Mesodermal cell (in vitro differentiated cells): ENCODE results near the gene PUDP.
"Not testable (repeated sequence)": the region's sequence is repeated elsewhere in the genome, so short reads cannot be mapped to it uniquely, and the experiment has no call there.

Experiments used
- H3K27ac ChIP-seq: 2 replicates; pipeline ENCODE4 v1.7.0; 2013; ENCODE audit warnings: mild to moderate bottlenecking, low read depth, low read length, moderate library complexity; ENCODE audit not compliant: severe bottlenecking
- H3K36me3 ChIP-seq: 2 replicates; pipeline ENCODE4 v1.7.1; 2013; ENCODE audit warnings: mild to moderate bottlenecking, low read length, moderate library complexity; ENCODE audit not compliant: control insufficient read depth, insufficient read depth
- H3K4me1 ChIP-seq: one replicate; pipeline ENCODE4 v1.7.1; 2013; ENCODE audit warnings: mild to moderate bottlenecking, low read length; ENCODE audit not compliant: insufficient read depth, control insufficient read depth, poor library complexity, severe bottlenecking
- H3K4me3 ChIP-seq: 2 replicates; pipeline ENCODE4 v1.7.0; 2013; ENCODE audit warnings: low read length, control low read depth, mild to moderate bottlenecking; ENCODE audit not compliant: insufficient read depth, poor library complexity, severe bottlenecking; ENCODE audit errors: extremely low read depth
- H3K9me3 ChIP-seq: 2 replicates; pipeline ENCODE4 v1.7.1; 2013; ENCODE audit warnings: mild to moderate bottlenecking, low read length, moderate library complexity; ENCODE audit not compliant: control insufficient read depth
- WGBS, 2 experiments: methylation state at CpG; one replicate each; pipeline ENCODE4 v1.1.5; 2013; ENCODE audit warnings: missing lambda C conversion rate in 2 of 2; ENCODE audit not compliant: insufficient coverage in 2 of 2; 5-methylcytosine and 5-hydroxymethylcytosine counted together

PUDP gene

DNA sequence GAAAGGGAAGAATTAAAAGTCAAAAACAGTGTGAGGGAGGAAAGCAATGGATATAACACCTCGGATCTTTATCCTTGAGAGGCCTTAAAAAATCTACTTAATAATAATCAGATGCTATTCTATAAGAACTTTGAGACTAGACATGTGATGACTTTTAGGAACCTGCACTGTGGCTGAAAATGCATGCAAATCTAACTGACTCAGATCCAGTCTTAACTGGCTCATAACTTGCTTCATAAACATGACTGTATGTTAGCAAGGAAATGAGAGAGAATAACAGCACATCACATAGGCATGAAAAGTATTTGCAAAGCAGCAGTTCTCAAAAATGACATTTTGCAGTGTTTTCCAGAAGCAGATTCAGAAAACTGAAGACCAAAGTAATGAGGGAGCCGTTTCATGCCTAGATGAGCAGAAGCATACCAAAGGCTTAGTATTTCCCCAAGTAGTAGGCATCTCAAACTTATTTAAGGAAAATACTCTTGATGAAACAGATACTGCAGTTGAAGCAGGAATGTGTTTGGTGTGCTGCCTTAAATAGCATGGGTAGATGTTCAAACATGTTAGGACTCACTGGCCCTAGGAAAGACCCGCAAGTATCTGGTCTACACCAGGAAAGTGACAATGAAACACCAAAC, 104.0 kb downstream of the PUDP start:
- H3K27ac ChIP-seq, H3K9me3 ChIP-seq, H3K36me3 ChIP-seq, H3K4me3 ChIP-seq, H3K4me1 ChIP-seq: not testable (repeated sequence)
- WGBS, 2 experiments, result no CpG with 5 or more reads among the region's 3 CpGs

DNA sequence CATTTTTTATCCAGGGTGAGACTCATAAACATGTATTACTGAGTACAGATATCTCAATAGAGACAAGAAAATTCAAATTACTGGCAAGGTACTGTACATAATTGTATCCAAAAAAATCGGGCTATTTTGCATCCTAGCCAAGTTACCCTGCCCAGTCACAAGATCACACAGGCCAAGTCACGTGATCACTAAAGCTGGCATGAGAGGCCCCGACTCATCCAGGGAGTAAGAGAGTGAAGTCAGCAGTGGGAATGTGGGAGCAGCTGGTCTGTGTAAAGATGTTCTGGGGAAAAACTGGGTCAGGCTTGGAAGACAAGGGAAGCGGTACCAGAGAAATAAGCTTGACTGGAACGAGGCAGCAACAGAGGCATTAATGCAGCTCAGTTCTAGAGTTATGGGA, 119.7 kb downstream of the PUDP start:
- Histone ChIP-seq H3K9me3 (no peaks in the 10 kb centered on the region), H3K27ac (no peak overlapping the region), H3K36me3 (no peaks in the 10 kb centered on the region), H3K4me1 (no peaks in the 10 kb centered on the region), H3K4me3 (no peak overlapping the region)
- WGBS, 2 experiments, result 100% methylated on average over 1 to 3 of the region's 5 CpGs

DNA sequence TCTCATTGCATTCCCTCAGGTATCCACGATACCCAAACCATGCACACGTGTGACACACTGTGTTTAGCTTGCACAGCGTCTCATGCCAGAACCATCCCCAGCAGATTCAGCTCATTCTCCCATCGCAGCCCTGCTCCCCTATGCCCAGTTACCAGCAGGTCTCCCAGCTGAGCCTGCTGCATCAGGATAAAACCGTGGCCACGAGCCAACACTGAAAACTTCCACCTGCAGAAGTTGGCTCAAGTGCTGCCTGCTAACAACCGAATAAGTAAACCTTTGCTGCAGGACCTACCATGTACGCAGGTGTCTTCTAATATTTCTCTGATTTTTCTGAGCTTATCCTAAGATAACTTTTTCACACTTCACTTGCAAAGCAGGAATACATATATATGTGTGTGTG, 120.9 kb downstream of the PUDP start:
- Histone ChIP-seq H3K27ac (no peak overlapping the region), H3K4me3 (no peak overlapping the region), H3K9me3 (no peaks in the 10 kb centered on the region), H3K36me3 (no peaks in the 10 kb centered on the region), H3K4me1 (no peaks in the 10 kb centered on the region)
- WGBS, 2 experiments, result 79 to 92% methylated on average over 2 to 4 of the region's 8 CpGs

DNA sequence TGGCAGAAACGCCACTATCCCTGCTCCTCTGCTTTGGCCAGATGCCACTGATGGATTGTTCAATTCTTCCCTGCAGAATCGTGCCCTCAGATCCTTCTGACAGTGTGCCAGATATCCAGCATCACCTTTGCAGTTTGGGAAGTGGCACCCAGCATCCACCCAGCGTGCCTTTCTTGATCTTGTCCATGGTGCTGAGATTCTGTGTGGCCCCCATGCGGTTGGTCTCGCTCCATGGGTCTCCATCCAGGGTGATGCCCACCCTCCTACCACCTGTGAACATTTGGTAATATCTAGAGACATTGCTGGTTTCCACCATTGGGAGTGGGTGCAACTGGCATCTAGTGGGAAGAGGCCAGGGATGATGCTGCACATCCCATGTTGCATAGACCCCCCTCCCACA, 121.6 kb downstream of the PUDP start:
- WGBS, 2 experiments, result 75 to 80% methylated on average over 1 to 3 of the region's 5 CpGs
- not testable (repeated sequence) for H3K36me3 ChIP-seq, H3K4me1 ChIP-seq, H3K27ac ChIP-seq, H3K9me3 ChIP-seq, H3K4me3 ChIP-seq

DNA sequence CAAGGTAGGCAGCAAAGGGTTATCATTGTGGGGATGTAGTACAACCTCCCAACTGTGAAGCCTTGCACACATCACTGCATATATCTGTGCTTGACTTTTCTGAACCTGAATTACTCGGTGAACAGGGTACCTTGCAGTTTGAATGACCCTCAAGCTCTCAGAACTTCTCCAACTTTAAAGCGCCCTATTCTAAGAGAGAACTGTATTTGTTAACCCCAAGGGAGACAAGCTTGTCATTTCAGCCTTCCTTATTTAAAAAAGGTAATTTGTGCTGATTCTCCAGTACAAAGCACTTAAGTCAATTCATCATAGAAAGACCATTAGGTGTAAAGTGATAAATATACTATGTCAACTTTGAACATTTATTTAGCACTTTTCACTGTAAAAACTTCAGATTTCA, 122.5 kb downstream of the PUDP start:
- no peaks in the 10 kb centered on the region for H3K9me3 ChIP-seq
- H3K27ac ChIP-seq, result no peak overlapping the region
- no peak overlapping the region for H3K4me3 ChIP-seq
- H3K4me1 ChIP-seq, result no peaks in the 10 kb centered on the region
- no peaks in the 10 kb centered on the region for H3K36me3 ChIP-seq
- WGBS, 2 experiments, result no CpG with 5 or more reads among the region's 2 CpGs

DNA sequence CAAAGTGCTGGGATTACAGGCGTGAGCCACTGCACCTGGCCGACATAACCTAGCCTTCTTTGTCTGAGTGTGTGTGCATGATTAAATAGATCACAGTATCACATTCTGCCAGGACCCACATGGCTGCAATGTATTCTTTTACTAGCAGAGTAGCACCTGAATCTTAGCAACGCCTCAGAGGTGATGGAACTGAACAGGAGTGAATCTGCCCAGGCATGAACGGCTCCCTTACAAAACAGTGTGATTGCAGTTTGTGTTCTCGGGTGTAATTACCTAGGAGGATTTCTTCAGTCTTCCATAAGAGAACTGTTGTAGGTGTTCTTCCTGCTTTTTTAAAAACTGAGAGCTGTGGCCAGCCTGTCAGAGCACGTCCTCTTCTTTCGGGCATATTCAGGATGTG, 123.1 kb downstream of the PUDP start:
- Histone ChIP-seq H3K4me1 (no peaks in the 10 kb centered on the region), H3K36me3 (no peaks in the 10 kb centered on the region), H3K27ac (no peak overlapping the region), H3K4me3 (no peak overlapping the region), H3K9me3 (no peaks in the 10 kb centered on the region)
- WGBS, 2 experiments, result 80 to 100% methylated on average over 1 of the region's 7 CpGs

DNA sequence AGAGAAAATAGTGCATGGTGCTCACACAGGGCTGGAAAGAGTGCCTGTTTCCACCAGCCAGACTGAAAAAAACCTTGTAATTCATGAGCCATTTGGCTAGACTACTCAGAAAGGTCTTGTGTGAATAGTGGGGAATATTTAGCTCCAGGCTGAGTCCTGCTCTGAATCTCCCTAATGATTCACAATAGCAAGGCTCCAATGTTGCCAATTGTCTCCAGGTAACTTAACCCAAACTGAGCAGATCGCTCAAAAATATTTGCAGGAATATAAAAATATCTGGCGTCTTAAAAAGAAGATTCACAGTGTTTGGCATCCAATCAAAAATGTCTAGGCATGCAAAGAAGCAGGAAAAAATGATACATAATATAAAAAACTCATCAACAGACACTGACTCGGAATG, 125.0 kb downstream of the PUDP start:
- not testable (repeated sequence) for H3K4me3 ChIP-seq, H3K9me3 ChIP-seq, H3K27ac ChIP-seq, H3K36me3 ChIP-seq, H3K4me1 ChIP-seq
- no CpG with 5 or more reads among the region's 3 CpGs for WGBS, 2 experiments

DNA sequence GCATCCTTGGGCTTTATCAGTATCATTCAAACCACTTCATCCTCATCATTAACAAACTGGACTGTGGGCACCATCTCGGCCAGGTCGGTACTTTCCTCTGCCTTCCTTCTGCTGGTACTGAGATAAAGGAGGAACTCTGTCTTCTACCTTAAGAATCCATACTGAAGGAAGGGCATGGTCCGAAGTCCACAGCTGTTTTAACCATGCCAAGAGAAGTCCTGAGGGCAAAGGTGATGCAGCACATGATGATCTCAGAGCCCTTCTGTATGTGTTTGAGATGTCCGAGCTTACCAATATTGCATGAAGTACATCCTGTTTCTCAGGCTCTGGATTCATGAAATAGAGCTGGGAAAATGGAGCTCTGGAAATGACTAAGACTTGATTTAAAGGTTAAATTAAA, 126.0 kb downstream of the PUDP start:
- Histone ChIP-seq H3K36me3 (no peaks in the 10 kb centered on the region), H3K4me3 (no peak overlapping the region), H3K4me1 (no peaks in the 10 kb centered on the region), H3K9me3 (no peaks in the 10 kb centered on the region), H3K27ac (no peak overlapping the region)
- 93 to 100% methylated on average over 1 to 2 of the region's 4 CpGs for WGBS, 2 experiments

DNA sequence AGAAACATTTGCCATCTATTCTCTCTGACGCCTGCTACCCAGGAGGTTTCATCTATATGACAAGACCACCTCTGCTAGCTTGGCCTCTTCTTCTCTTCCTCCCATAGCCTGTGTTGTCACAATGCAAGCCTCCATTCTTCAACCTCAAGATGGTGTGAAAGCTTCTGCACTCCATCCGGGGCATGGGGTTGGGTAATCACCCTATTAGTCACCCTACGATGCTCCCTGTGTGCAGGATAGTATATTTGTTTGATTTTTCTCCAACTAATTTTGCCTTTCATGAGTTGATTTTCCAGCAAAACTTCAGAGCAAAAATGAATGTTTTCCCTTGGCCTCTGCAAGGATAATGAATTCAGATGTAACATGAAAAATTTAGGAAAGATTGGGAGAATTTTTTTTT, 128.4 kb downstream of the PUDP start:
- Histone ChIP-seq H3K36me3 (no peaks in the 10 kb centered on the region), H3K27ac (no peak overlapping the region), H3K4me1 (no peaks in the 10 kb centered on the region), H3K9me3 (no peaks in the 10 kb centered on the region), H3K4me3 (no peak overlapping the region)
- 100% methylated on average over 1 of the region's 3 CpGs; no CpG with 5 or more reads in 1 of the 2 experiments for WGBS, 2 experiments

DNA sequence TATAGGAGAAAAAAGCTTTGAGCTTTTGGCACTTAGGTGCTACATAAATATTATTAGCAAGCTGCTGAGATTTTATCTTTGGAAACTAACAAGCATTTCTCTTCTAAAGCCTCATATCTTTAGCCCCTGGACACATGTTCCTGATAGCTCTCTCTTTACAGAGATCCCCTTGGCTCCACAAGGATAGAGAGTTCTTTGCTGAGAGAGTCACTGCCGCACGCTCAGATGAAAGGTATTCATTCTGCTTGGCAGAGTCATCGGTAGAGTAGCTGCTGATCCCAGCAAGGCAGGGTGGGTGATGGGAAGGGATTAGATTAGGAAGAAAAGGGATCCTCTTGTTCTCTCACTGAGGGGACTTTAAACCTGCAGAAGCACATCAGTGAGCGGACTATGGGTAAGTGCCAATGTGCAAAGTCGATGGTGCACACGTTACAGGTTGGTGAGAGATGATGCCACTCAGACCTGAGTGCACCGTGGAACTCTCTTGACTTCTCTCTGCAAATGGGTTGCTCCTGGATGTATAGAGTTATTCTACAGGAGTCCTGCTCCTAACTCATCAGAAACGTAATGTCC, 135.6 kb downstream of the PUDP start:
- not testable (repeated sequence) for H3K36me3 ChIP-seq, H3K4me3 ChIP-seq, H3K9me3 ChIP-seq, H3K27ac ChIP-seq, H3K4me1 ChIP-seq
- 14 to 100% methylated on average over 1 to 2 of the region's 8 CpGs for WGBS, 2 experiments

DNA sequence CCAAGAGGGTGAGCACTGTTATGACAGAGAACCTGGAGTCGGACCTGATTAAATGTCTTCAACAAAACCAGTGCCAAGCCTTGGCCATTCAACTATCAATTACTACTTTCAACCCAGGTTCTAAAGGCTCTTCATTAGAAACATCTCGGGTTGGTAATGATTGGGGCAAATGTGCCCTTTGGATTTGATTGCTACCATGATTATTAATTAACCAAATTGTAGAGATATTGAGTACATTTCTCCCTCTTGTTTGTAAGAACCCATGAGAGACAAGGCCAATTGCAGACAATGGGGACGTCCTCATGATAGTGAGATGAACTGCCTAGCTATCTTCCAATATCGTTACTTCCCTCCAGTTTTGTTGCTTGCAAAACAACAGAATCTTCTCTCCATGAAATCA, 137.1 kb downstream of the PUDP start:
- not testable (repeated sequence) for H3K9me3 ChIP-seq, H3K4me3 ChIP-seq, H3K36me3 ChIP-seq, H3K27ac ChIP-seq, H3K4me1 ChIP-seq
- no CpG with 5 or more reads among the region's 4 CpGs for WGBS, 2 experiments
